HG03039 (cell line): Measurements from ENCODE around the gene HSPA12A.

ENCODE experiments used
- ATAC-seq: cut with Tn5 transposase; IDR thresholded peaks from one replicate; pipeline ENCODE4 v1.9.1; 2021; ENCODE audit warnings: mild to moderate bottlenecking, moderate library complexity; ENCODE audit not compliant: unreplicated experiment

HSPA12A gene

GRCh38 chr10:116670706-116671105 is 71.7 kb downstream of the HSPA12A start:
- no peak for ATAC-seq

- no peak for ATAC-seq
Measured at GRCh38 chr10:116669832-116670644, 72.3 kb downstream of the HSPA12A start.

- no peak for ATAC-seq
Measured at GRCh38 chr10:116669080-116669479, 73.3 kb downstream of the HSPA12A start.

GRCh38 chr10:116668446-116668845 is 73.9 kb downstream of the HSPA12A start:
- no peak for ATAC-seq

- ATAC-seq: no peak
Measured at GRCh38 chr10:116668018-116668417, 74.3 kb downstream of the HSPA12A start.

- no peak for ATAC-seq
Measured at GRCh38 chr10:116667484-116667883, 74.9 kb downstream of the HSPA12A start.

GRCh38 chr10:116665541-116666125 is 76.7 kb downstream of the HSPA12A start:
- no peak for ATAC-seq

- ATAC-seq: no peak
Measured at GRCh38 chr10:116664631-116665030, 77.7 kb downstream of the HSPA12A start.

- no peak for ATAC-seq
Measured at GRCh38 chr10:116663342-116663741, 79.0 kb downstream of the HSPA12A start.

GRCh38 chr10:116660860-116661259 is 81.5 kb downstream of the HSPA12A start:
- ATAC-seq: no peak

- no peak for ATAC-seq
Measured at GRCh38 chr10:116659049-116659670, 83.2 kb downstream of the HSPA12A start.

- no peak for ATAC-seq
Measured at GRCh38 chr10:116657863-116658551, 84.4 kb downstream of the HSPA12A start.

- no peak for ATAC-seq
Measured at GRCh38 chr10:116656044-116656443, 86.3 kb downstream of the HSPA12A start.

- no peak for ATAC-seq
Measured at GRCh38 chr10:116655568-116655967, 86.8 kb downstream of the HSPA12A start.

- no peak for ATAC-seq
Measured at GRCh38 chr10:116654816-116655215, 87.5 kb downstream of the HSPA12A start.

GRCh38 chr10:116653885-116654284 is 88.5 kb downstream of the HSPA12A start:
- ATAC-seq: no peak

GRCh38 chr10:116648903-116649302 is 93.5 kb downstream of the HSPA12A start:
- no peak for ATAC-seq

GRCh38 chr10:116646502-116646901 is 95.9 kb downstream of the HSPA12A start:
- ATAC-seq: no peak

- no peak for ATAC-seq
Measured at GRCh38 chr10:116637830-116638229, 104.5 kb downstream of the HSPA12A start.

GRCh38 chr10:116636976-116637375 is 105.4 kb downstream of the HSPA12A start:
- ATAC-seq: no peak

- no peak for ATAC-seq
Measured at GRCh38 chr10:116636385-116636784, 106.0 kb downstream of the HSPA12A start.
